Measurements from ENCODE around the gene PTPN14. TPM values are rescaled to one million over a fixed set of nuclear protein-coding genes. Genes with fewer than 3 reads are reported as not detected.
"Not testable (repeated sequence)": the region's sequence is repeated elsewhere in the genome, so short reads cannot be mapped to it uniquely, and the experiment has no call there.

PTPN14 gene
- total RNA-seq, 1 experiment from 2014 or later, result 209 TPM

GRCh38 chr1:214397497-214397896 is 153.9 kb downstream of the PTPN14 start:
- Histone ChIP-seq H3K27me3 (ENCODE audit: control insufficient read depth, insufficient read depth, low read length) (no peaks in the 10 kb centered on the region), H3K4me3 (ENCODE audit: low read depth in 2 of 2, low read length in 2 of 2) (no peak overlapping the region), H3K36me3 (ENCODE audit: control insufficient read depth, insufficient read depth, low read length) (peaks cover 60% of the 10 kb centered on the region), H3K4me1 (ENCODE audit: control insufficient read depth, insufficient read depth, low read length) (no peaks in the 10 kb centered on the region; the same call in 1 of the 2 replicates), H3K27ac (ENCODE audit: low read length) (no peak overlapping the region), H3K9me3 (ENCODE audit: control insufficient read depth, insufficient read depth, low read depth, low read length) (no peaks in the 10 kb centered on the region)
- in situ Hi-C loops (cut with HindIII; ENCODE audit: low pct_unique_long_range_greater_than_20kb, low sequenced_read_pairs), result no loop called here
- no TSS peak for BruUV-seq (replicated peaks)
- intact Hi-C loops (cut with micrococcal nuclease; ENCODE audit: unreplicated experiment), result no loop called here
- TF ChIP-seq CTCF (IDR thresholded peaks at IDR 0.05), result no peak
- TF ChIP-seq POLR2AphosphoS5 (IDR thresholded peaks at IDR 0.05; ENCODE audit: low read depth, low read length), result no peak
- TF ChIP-seq SIN3A (IDR thresholded peaks at IDR 0.05; ENCODE audit: borderline replicate concordance, insufficient read depth, low read depth, low read length), result no peak
- no peak for TF ChIP-seq REST (IDR thresholded peaks at IDR 0.05; ENCODE audit: insufficient read depth in 1 of 2, low read depth in 2 of 2, low read length in 1 of 2)
- TF ChIP-seq TCF7L2 (IDR thresholded peaks at IDR 0.05; ENCODE audit: low read depth, low read length), result no peak
- DNase-seq (ENCODE audit: low read depth, low spot score) (no peak), ATAC-seq (no peak)
- ChIA-PET POLR2A (no interaction called here), CTCF (no interaction called here)

- DNase-seq (ENCODE audit: low read depth, low spot score) (no peak), ATAC-seq (no peak)
- BruUV-seq (replicated peaks), result no TSS peak
- in situ Hi-C loops (cut with HindIII; ENCODE audit: low pct_unique_long_range_greater_than_20kb, low sequenced_read_pairs) (no loop called here), intact Hi-C loops (cut with micrococcal nuclease; ENCODE audit: unreplicated experiment) (no loop called here)
- POLR2A ChIA-PET, result no interaction called here
- no peaks in the 10 kb centered on the region for H3K27me3 ChIP-seq (ENCODE audit: control insufficient read depth, insufficient read depth, low read length)
- H3K4me1 ChIP-seq (ENCODE audit: control insufficient read depth, insufficient read depth, low read length), result no peaks in the 10 kb centered on the region; the same call in 1 of the 2 replicates
- H3K4me3 ChIP-seq (ENCODE audit: low read depth in 2 of 2, low read length in 2 of 2), result no peak overlapping the region
- peaks cover 60% of the 10 kb centered on the region for H3K36me3 ChIP-seq (ENCODE audit: control insufficient read depth, insufficient read depth, low read length)
- no peaks in the 10 kb centered on the region for H3K9me3 ChIP-seq (ENCODE audit: control insufficient read depth, insufficient read depth, low read depth, low read length)
- no peak for TF ChIP-seq CTCF (IDR thresholded peaks at IDR 0.05)
- no peak overlapping the region; the same call in 1 of the 2 replicates for H3K27ac ChIP-seq (ENCODE audit: low read length)
- CTCF ChIA-PET, result no interaction called here
Measured at GRCh38 chr1:214396330-214396729, 155.1 kb downstream of the PTPN14 start.

GRCh38 chr1:214394569-214394968 is 156.8 kb downstream of the PTPN14 start:
- peaks cover 59% of the 10 kb centered on the region for H3K36me3 ChIP-seq (ENCODE audit: control insufficient read depth, insufficient read depth, low read length)
- ATAC-seq; in situ Hi-C loops (cut with HindIII; ENCODE audit: low pct_unique_long_range_greater_than_20kb, low sequenced_read_pairs); H3K4me1 ChIP-seq (ENCODE audit: control insufficient read depth, insufficient read depth, low read length); H3K27me3 ChIP-seq (ENCODE audit: control insufficient read depth, insufficient read depth, low read length); CTCF ChIA-PET; POLR2A ChIA-PET; H3K27ac ChIP-seq (ENCODE audit: low read length); DNase-seq (ENCODE audit: low read depth, low spot score); H3K9me3 ChIP-seq (ENCODE audit: control insufficient read depth, insufficient read depth, low read depth, low read length); H3K4me3 ChIP-seq (ENCODE audit: low read depth in 2 of 2, low read length in 2 of 2); intact Hi-C loops (cut with micrococcal nuclease; ENCODE audit: unreplicated experiment); BruUV-seq (replicated peaks): not testable (repeated sequence)

Measured in Panc1 (cell line).